Endodermal cell (in vitro differentiated cells): ENCODE measurements around the gene EFNA5. TPM values are rescaled to one million over a fixed set of nuclear protein-coding genes. Genes with fewer than 3 reads are reported as not detected.

Source experiments
- DNase-seq: peaks from one replicate; pipeline ENCODE4 v3.0.0-alpha.2; 2017
- H3K27ac ChIP-seq: 2 replicates; pipeline ENCODE4 v1.5.1; 2013; ENCODE audit warnings: mild to moderate bottlenecking, low read depth, low read length, moderate library complexity
- H3K27me3 ChIP-seq: 2 replicates; pipeline ENCODE4 v1.6.1; 2013; ENCODE audit warnings: mild to moderate bottlenecking, low read length, moderate library complexity; ENCODE audit not compliant: insufficient read depth, control insufficient read depth, poor library complexity, severe bottlenecking
- H3K36me3 ChIP-seq: 2 replicates; pipeline ENCODE4 v1.7.0; 2013; ENCODE audit warnings: mild to moderate bottlenecking, low read length, moderate library complexity; ENCODE audit not compliant: control insufficient read depth, insufficient read depth
- H3K4me1 ChIP-seq: one replicate; pipeline ENCODE4 v1.7.0; 2013; ENCODE audit warnings: low read length; ENCODE audit not compliant: control insufficient read depth, insufficient read depth
- H3K4me3 ChIP-seq: 2 replicates; pipeline ENCODE4 v1.5.1; 2013; ENCODE audit warnings: mild to moderate bottlenecking, low read length, moderate library complexity
- H3K9ac ChIP-seq: 2 replicates; pipeline ENCODE4 v1.6.1; 2013; ENCODE audit warnings: mild to moderate bottlenecking, low read length, moderate library complexity; ENCODE audit not compliant: poor library complexity, severe bottlenecking; ENCODE audit errors: extremely low read depth
- H3K9me3 ChIP-seq: 2 replicates; pipeline ENCODE4 v1.6.1; 2013; ENCODE audit warnings: mild to moderate bottlenecking, low read length, moderate library complexity; ENCODE audit not compliant: control insufficient read depth
- H3K27ac Mint-ChIP-seq: 2 replicates; pipeline ENCODE4 v1.8.0; 2020; ENCODE audit warnings: mixed read lengths
- H3K27me3 Mint-ChIP-seq: 2 replicates; pipeline ENCODE4 v1.8.0; 2021; ENCODE audit warnings: mild to moderate bottlenecking, mixed read lengths; ENCODE audit not compliant: insufficient read depth
- H3K36me3 Mint-ChIP-seq: 2 replicates; pipeline ENCODE4 v1.8.0; 2020; ENCODE audit warnings: low read depth, mixed read lengths
- H3K4me1 Mint-ChIP-seq: 2 replicates; pipeline ENCODE4 v1.8.0; 2020; ENCODE audit warnings: mixed read lengths
- H3K4me3 Mint-ChIP-seq: 2 replicates; pipeline ENCODE4 v1.8.0; 2020; ENCODE audit warnings: mild to moderate bottlenecking, moderate library complexity, mixed read lengths
- H3K9me3 Mint-ChIP-seq: 2 replicates; pipeline ENCODE4 v1.8.0; 2020; ENCODE audit warnings: mild to moderate bottlenecking, mixed read lengths
- WGBS, 2 experiments: methylation state at CpG; one replicate each; pipeline versions ENCODE4 v1.1.5 to v1.1.7; 2013; ENCODE audit warnings: missing lambda C conversion rate in 2 of 2, mixed read lengths in 1 of 2; ENCODE audit not compliant: insufficient coverage in 1 of 2, insufficient read length in 1 of 2; 5-methylcytosine and 5-hydroxymethylcytosine counted together
- total RNA-seq, 2 donors: library from RNA; stranded (reverse); fragmentation: NEBNext Ultra II Directional in 1 of 2; extraction: Animal tissue kit (Norgen Biotek cat#: 25700) in 1 of 2; gene quantifications; 2 replicates in 1 of 2; 3 replicates in 1 of 2; pipeline ENCODE4 v1.2.1, GENCODE V29; 2021
- TF ChIP-seq, protein P1 (sequence below): fragments of 200-600 bp; sonication (generic); conservative IDR thresholded peaks from 2 replicates; pipeline ENCODE4 v1.5.0; 2021; ENCODE audit warnings: antibody characterized with exemption, mild to moderate bottlenecking

The EFNA5 gene
- total RNA-seq, 2 donors from 2014 or later: 53.3 to 63.1 TPM

DNA sequence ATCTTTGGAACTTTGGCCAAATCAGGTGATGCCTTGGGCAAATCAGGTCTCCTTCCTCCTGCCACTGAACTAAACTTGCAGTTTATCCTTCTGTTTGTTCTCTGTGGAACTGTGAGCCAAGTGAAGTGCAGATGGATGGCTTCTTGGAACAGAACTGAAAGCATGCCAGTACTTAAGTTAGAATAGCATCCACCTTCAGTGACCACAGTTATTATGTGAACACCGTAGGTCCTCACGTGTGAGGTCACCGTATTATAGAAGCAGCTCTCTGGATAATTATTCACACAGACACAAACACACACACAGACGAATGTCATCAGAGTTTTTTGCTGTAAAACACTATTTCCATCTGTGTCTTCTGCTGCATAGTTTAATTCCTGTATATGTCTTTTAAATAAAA is 162.6 kb downstream of the EFNA5 start:
- no peaks in the 10 kb centered on the region for H3K27me3 ChIP-seq
- DNase-seq: no peak
- H3K4me1 ChIP-seq: peaks cover 7% of the 10 kb centered on the region
- no peak overlapping the region for H3K4me3 ChIP-seq
- no peaks in the 10 kb centered on the region for H3K9me3 Mint-ChIP-seq
- no peaks in the 10 kb centered on the region for H3K9me3 ChIP-seq
- TF ChIP-seq, protein P1, sequence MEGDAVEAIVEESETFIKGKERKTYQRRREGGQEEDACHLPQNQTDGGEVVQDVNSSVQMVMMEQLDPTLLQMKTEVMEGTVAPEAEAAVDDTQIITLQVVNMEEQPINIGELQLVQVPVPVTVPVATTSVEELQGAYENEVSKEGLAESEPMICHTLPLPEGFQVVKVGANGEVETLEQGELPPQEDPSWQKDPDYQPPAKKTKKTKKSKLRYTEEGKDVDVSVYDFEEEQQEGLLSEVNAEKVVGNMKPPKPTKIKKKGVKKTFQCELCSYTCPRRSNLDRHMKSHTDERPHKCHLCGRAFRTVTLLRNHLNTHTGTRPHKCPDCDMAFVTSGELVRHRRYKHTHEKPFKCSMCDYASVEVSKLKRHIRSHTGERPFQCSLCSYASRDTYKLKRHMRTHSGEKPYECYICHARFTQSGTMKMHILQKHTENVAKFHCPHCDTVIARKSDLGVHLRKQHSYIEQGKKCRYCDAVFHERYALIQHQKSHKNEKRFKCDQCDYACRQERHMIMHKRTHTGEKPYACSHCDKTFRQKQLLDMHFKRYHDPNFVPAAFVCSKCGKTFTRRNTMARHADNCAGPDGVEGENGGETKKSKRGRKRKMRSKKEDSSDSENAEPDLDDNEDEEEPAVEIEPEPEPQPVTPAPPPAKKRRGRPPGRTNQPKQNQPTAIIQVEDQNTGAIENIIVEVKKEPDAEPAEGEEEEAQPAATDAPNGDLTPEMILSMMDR: no peak
- 92 to 94% methylated on average over 3 to 4 of the region's 4 CpGs for WGBS, 2 experiments
- H3K27me3 Mint-ChIP-seq: peaks cover 1% of the 10 kb centered on the region
- H3K4me3 Mint-ChIP-seq: no peak overlapping the region
- H3K27ac ChIP-seq: no peak overlapping the region
- no peak overlapping the region for H3K9ac ChIP-seq
- H3K4me1 Mint-ChIP-seq: peaks cover 32% of the 10 kb centered on the region
- H3K36me3 Mint-ChIP-seq: no peaks in the 10 kb centered on the region
- H3K36me3 ChIP-seq: peaks cover 7% of the 10 kb centered on the region
- H3K27ac Mint-ChIP-seq: no peak overlapping the region

DNA sequence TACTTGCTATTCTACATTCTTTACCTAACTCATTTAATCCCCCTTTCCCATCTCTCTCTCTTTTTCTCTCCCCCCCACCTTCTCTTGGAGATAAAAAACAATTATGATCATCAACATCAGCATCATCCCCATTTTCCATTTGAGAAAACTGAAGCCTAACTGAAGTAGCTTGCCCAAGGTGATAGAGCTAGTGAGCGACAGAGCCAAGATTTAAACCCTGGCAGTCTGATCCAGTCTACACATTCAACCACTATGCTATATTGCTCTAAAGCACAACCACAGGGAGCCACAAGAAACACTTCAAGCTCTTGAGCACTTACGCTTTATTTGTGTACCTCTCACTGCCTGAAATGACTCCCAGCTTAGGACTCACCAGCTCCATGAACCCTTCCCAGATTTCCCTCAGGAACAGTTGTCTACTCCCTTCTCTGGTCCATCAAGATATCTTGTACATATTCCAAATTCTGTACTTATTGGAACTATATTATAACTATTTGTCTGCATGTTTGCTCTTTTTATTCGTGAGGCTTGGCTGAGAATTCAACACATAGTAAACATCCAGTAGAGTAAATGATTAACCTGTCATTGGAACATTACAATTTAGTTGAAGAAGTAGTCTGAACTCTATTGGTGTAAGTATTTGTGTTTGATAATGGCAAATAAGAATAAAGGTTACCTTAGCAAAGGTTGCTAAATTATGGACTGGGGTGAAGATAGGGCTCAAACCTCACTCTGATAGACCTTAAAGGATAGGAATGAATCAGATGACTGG is 164.8 kb downstream of the EFNA5 start:
- no peak overlapping the region for H3K4me3 Mint-ChIP-seq
- WGBS, 2 experiments: 92 to 100% methylated on average over 1 to 3 of the region's 3 CpGs
- H3K4me1 Mint-ChIP-seq: peaks cover 33% of the 10 kb centered on the region
- Histone ChIP-seq H3K9me3 (no peaks in the 10 kb centered on the region), H3K27ac (no peak overlapping the region), H3K36me3 (peaks cover 9% of the 10 kb centered on the region), H3K9ac (no peak overlapping the region), H3K4me1 (peaks cover 7% of the 10 kb centered on the region), H3K4me3 (no peak overlapping the region), H3K27me3 (no peaks in the 10 kb centered on the region)
- no peak for DNase-seq
- H3K27ac Mint-ChIP-seq: no peak overlapping the region
- TF ChIP-seq, protein P1: no peak
- no peaks in the 10 kb centered on the region for H3K27me3 Mint-ChIP-seq
- H3K9me3 Mint-ChIP-seq: no peaks in the 10 kb centered on the region
- peaks cover 3% of the 10 kb centered on the region for H3K36me3 Mint-ChIP-seq

DNA sequence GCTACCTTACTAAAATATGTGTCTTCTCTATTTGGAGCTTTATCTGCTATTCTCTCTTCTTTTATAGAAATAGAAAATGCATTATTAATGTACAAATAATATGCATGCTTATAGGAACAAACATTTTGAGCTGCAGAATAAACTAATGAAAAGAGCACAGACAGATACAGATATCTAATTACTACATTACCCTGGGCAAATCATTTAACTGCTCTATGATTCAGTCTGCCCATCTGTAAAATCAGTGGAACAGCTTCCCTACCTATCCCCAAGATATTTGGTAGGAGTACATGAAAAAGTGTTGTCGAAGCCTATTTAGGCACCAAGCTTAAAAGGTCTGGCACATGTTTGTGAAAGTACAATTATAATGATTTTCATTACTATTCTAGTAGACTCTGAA is 166.3 kb downstream of the EFNA5 start:
- WGBS, 2 experiments: 100% methylated on average over 1 of the region's 1 CpG; no CpG with 5 or more reads in 1 of the 2 experiments
- H3K4me3 ChIP-seq: no peak overlapping the region
- H3K4me1 ChIP-seq: peaks cover 7% of the 10 kb centered on the region

More for the DNA sequence above, 166.3 kb downstream of the EFNA5 start:
- Mint-ChIP-seq H3K27ac (no peak overlapping the region), H3K27me3 (no peaks in the 10 kb centered on the region), H3K4me1 (peaks cover 42% of the 10 kb centered on the region), H3K36me3 (peaks cover 3% of the 10 kb centered on the region), H3K4me3 (no peak overlapping the region), H3K9me3 (no peaks in the 10 kb centered on the region)
- Histone ChIP-seq H3K27me3 (no peaks in the 10 kb centered on the region), H3K27ac (no peak overlapping the region), H3K36me3 (peaks cover 9% of the 10 kb centered on the region), H3K9me3 (no peaks in the 10 kb centered on the region), H3K9ac (no peak overlapping the region)
- no peak for DNase-seq
- TF ChIP-seq, protein P1: no peak
